Neuronal stem cell (in vitro differentiated cells): ENCODE results near the gene TMEM190.

Source experiments
- DNase-seq: peaks from one replicate; pipeline ENCODE4 v3.0.0-alpha.2; 2013; ENCODE audit warnings: low spot score
- H2AFZ ChIP-seq: one replicate; pipeline ENCODE4 v1.6.1; 2013; ENCODE audit warnings: mild to moderate bottlenecking, low read length, inconsistent platforms
- H2AK5ac ChIP-seq: 2 replicates; pipeline ENCODE4 v1.6.1; 2013; ENCODE audit warnings: low read depth, mild to moderate bottlenecking, inconsistent platforms, low read length, moderate library complexity, mixed read lengths
- H2BK120ac ChIP-seq: 2 replicates; pipeline ENCODE4 v1.6.1; 2013; ENCODE audit warnings: low read depth, mild to moderate bottlenecking, inconsistent platforms, low read length, moderate library complexity, mixed read lengths
- H2BK12ac ChIP-seq: one replicate; pipeline ENCODE4 v1.6.1; 2013; ENCODE audit warnings: low read length, inconsistent platforms
- H2BK15ac ChIP-seq: 2 replicates; pipeline ENCODE4 v1.6.1; 2013; ENCODE audit warnings: mild to moderate bottlenecking, low read length, inconsistent platforms, mixed read lengths
- H2BK5ac ChIP-seq: one replicate; pipeline ENCODE4 v1.6.1; 2013; ENCODE audit warnings: inconsistent platforms, mild to moderate bottlenecking, low read length, moderate library complexity
- H3K14ac ChIP-seq: one replicate; pipeline ENCODE4 v1.6.1; 2013; ENCODE audit warnings: low read length, inconsistent platforms
- H3K18ac ChIP-seq: 2 replicates; pipeline ENCODE4 v1.6.1; 2013; ENCODE audit warnings: low read length, inconsistent platforms
- H3K23ac ChIP-seq: 2 replicates; pipeline ENCODE4 v1.6.1; 2013; ENCODE audit warnings: low read depth, mild to moderate bottlenecking, mixed read lengths, low read length, inconsistent platforms; ENCODE audit not compliant: poor library complexity
- H3K27ac ChIP-seq: replicated peaks from 3 replicates; pipeline ENCODE4 v1.5.1; 2013; ENCODE audit warnings: low read length, inconsistent platforms
- H3K27me3 ChIP-seq, 3 experiments: 2 replicates each; pipeline ENCODE4 v1.6.1; 2013; ENCODE audit warnings: low read length in 3 of 3, mild to moderate bottlenecking in 2 of 3, inconsistent platforms in 1 of 3, low read depth in 1 of 3, mixed read lengths in 1 of 3, moderate library complexity in 1 of 3; ENCODE audit not compliant: control insufficient read depth in 3 of 3, insufficient read depth in 3 of 3
- H3K36me3 ChIP-seq, 2 donors: replicated peaks in 1 of 2; 2 replicates each; pipeline ENCODE4 v1.6.1; 2013; ENCODE audit warnings: low read length in 2 of 2; ENCODE audit not compliant: control insufficient read depth in 2 of 2, insufficient read depth in 2 of 2
- H3K4ac ChIP-seq: 2 replicates; pipeline ENCODE4 v1.6.1; 2013; ENCODE audit warnings: inconsistent platforms, mild to moderate bottlenecking, low read length, moderate library complexity
- H3K4me1 ChIP-seq, 2 donors: 1 replicate in 1 of 2; 2 replicates in 1 of 2; pipeline ENCODE4 v1.6.1; 2013; ENCODE audit warnings: low read length in 2 of 2, low read depth in 1 of 2; ENCODE audit not compliant: control insufficient read depth in 2 of 2, insufficient read depth in 1 of 2
- H3K4me2 ChIP-seq: one replicate; pipeline ENCODE4 v1.6.1; 2013; ENCODE audit warnings: mild to moderate bottlenecking, low read length, inconsistent platforms; ENCODE audit not compliant: insufficient read depth, poor library complexity, severe bottlenecking
- H3K4me3 ChIP-seq, 2 donors: 2 replicates each; pipeline ENCODE4 v1.5.1; 2013; ENCODE audit warnings: low read length in 2 of 2, mild to moderate bottlenecking in 2 of 2, inconsistent platforms in 1 of 2, moderate library complexity in 1 of 2
- H3K79me1 ChIP-seq: one replicate; pipeline ENCODE4 v1.6.1; 2013; ENCODE audit warnings: low read depth, mild to moderate bottlenecking, inconsistent platforms, low read length, moderate library complexity
- H3K9ac ChIP-seq: one replicate; pipeline ENCODE4 v1.6.1; 2013; ENCODE audit warnings: mild to moderate bottlenecking, low read depth, low read length, inconsistent platforms; ENCODE audit not compliant: poor library complexity
- H3K9me3 ChIP-seq, 2 donors: replicated peaks in 1 of 2; 2 replicates each; pipeline versions ENCODE3 to v1.6.1; 2013; ENCODE audit warnings: low read length in 2 of 2, mild to moderate bottlenecking in 2 of 2, inconsistent platforms in 1 of 2, low read depth in 1 of 2, mixed read lengths in 1 of 2, moderate library complexity in 1 of 2; ENCODE audit not compliant: control insufficient read depth in 2 of 2, insufficient read depth in 1 of 2
- H4K8ac ChIP-seq: one replicate; pipeline ENCODE4 v1.6.1; 2013; ENCODE audit warnings: low read depth, mild to moderate bottlenecking, inconsistent platforms, low read length, moderate library complexity
- H4K91ac ChIP-seq: one replicate; pipeline ENCODE4 v1.6.1; 2013; ENCODE audit warnings: low read length, low read depth, mild to moderate bottlenecking, inconsistent platforms; ENCODE audit not compliant: poor library complexity
- WGBS, 2 donors: extraction: QIAGEN DNeasy Blood & Tissue Kit; methylation state at CpG; one replicate each; pipeline ENCODE4 v1.1.7; 2013; ENCODE audit warnings: missing lambda C conversion rate in 2 of 2, mixed read lengths in 1 of 2; ENCODE audit not compliant: insufficient read length in 2 of 2, insufficient replicate concordance in 1 of 2; ENCODE audit errors: extremely low coverage in 2 of 2; 5-methylcytosine and 5-hydroxymethylcytosine counted together

Gene TMEM190

DNA sequence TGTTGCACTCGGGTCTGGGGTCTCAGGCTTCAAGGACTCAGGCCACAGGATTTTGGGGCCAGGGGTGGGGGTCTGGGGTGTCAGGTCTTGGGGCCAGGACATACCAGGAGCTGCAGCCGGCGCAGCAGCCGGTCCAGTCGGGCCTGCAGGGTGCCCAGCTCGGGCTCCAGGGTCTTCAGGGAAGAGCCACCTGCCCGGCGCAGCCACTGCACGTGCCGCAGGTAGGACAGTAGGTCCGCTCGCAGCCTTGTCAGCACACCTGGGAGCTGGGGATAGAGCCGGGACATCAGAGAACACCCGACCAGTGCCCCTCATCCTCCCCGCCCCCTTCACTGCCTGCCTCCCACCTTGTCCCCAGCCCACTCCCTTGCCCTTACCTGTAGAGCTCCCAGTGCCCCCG is 8.5 kb upstream of the TMEM190 start:
- no peak overlapping the region for H2BK5ac ChIP-seq
- H2BK120ac ChIP-seq, result no peak overlapping the region
- H3K9me3 ChIP-seq, result no peaks in the 10 kb centered on the region
- no peak overlapping the region for H4K8ac ChIP-seq
- H2AFZ ChIP-seq, result no peak overlapping the region
- H2AK5ac ChIP-seq, result peak overlapping the region; percentile 94
- H3K4me3 ChIP-seq, result no peak overlapping the region
- no peak overlapping the region for H3K4me2 ChIP-seq
- H3K4me1 ChIP-seq, result peaks cover 15 to 19% of the 10 kb centered on the region in 2 donors
- no peaks in the 10 kb centered on the region for H3K36me3 ChIP-seq
- no peak overlapping the region for H3K4ac ChIP-seq
- H3K18ac ChIP-seq, result peak overlapping the region; percentile 51
- H3K27ac ChIP-seq, result no peak overlapping the region
- no peak overlapping the region for H4K91ac ChIP-seq
- H3K79me1 ChIP-seq, result no peaks in the 10 kb centered on the region
- H3K27me3 ChIP-seq, result peaks cover 8 to 35% (median 26%) of the 10 kb centered on the region in 3 experiments
- no peak for DNase-seq
- H3K23ac ChIP-seq, result no peak overlapping the region
- H3K9ac ChIP-seq, result no peak overlapping the region
- peak overlapping the region; percentile 92 for H2BK15ac ChIP-seq
- no CpG with 5 or more reads among the region's 16 CpGs for WGBS, 2 donors
- no peak overlapping the region for H3K14ac ChIP-seq
- no peak overlapping the region for H2BK12ac ChIP-seq

GRCh38 chr19:55368701-55369563 is 7.7 kb upstream of the TMEM190 start:
- H3K27ac ChIP-seq, result no peak overlapping the region
- H3K18ac ChIP-seq, result peak overlapping the region; percentile 35
- H3K14ac ChIP-seq, result no peak overlapping the region
- H3K4me1 ChIP-seq, result peaks cover 16 to 20% of the 10 kb centered on the region in 2 donors
- H4K91ac ChIP-seq, result no peak overlapping the region
- peaks cover 8 to 37% (median 26%) of the 10 kb centered on the region in 3 experiments for H3K27me3 ChIP-seq
- H2BK12ac ChIP-seq, result peak overlapping the region; percentile 41
- peak overlapping the region; percentile 96 for H2BK120ac ChIP-seq
- peak overlapping the region; percentile 94 for H2AK5ac ChIP-seq
- no CpG with 5 or more reads among the region's 54 CpGs for WGBS, 2 donors
- H3K79me1 ChIP-seq, result no peaks in the 10 kb centered on the region
- no peaks in the 10 kb centered on the region for H3K9me3 ChIP-seq
- H2AFZ ChIP-seq, result peak overlapping the region; percentile 78
- no peaks in the 10 kb centered on the region for H3K36me3 ChIP-seq
- peak overlapping the region; percentile 65 for H3K23ac ChIP-seq
- H3K4ac ChIP-seq, result peak overlapping the region; percentile 95
- H3K4me2 ChIP-seq, result peak overlapping the region; percentile 57
- no peak overlapping the region for H4K8ac ChIP-seq
- H3K4me3 ChIP-seq, result peak overlapping the region; percentile 15 to 73
- DNase-seq, result no peak
- peak overlapping the region; percentile 53 for H2BK5ac ChIP-seq
- H2BK15ac ChIP-seq, result peak overlapping the region; percentile 92
- H3K9ac ChIP-seq, result no peak overlapping the region

- Histone ChIP-seq H2BK15ac (peak overlapping the region; percentile 30), H2BK120ac (no peak overlapping the region), H4K91ac (no peak overlapping the region), H3K79me1 (no peaks in the 10 kb centered on the region), H3K14ac (no peak overlapping the region), H2BK5ac (peak overlapping the region; percentile 35), H4K8ac (no peak overlapping the region), H3K18ac (peak overlapping the region; percentile 94), H3K27me3 (peaks cover 8 to 38% (median 26%) of the 10 kb centered on the region in 3 experiments), H3K9me3 (no peaks in the 10 kb centered on the region), H3K9ac (peak overlapping the region; percentile 70), H3K4me3 (peak overlapping the region; percentile 40 to 79), H3K36me3 (no peaks in the 10 kb centered on the region), H2AK5ac (no peak overlapping the region), H3K4ac (no peak overlapping the region), H3K27ac (no peak overlapping the region), H3K4me1 (peaks cover 21 to 28% of the 10 kb centered on the region in 2 donors), H3K4me2 (peak overlapping the region; percentile 83), H3K23ac (peak overlapping the region; percentile 65), H2BK12ac (no peak overlapping the region), H2AFZ (peak overlapping the region; percentile 97)
- WGBS, 2 donors, result no CpG with 5 or more reads among the region's 59 CpGs
- peak; percentile 63 for DNase-seq
Measured at GRCh38 chr19:55369653-55370304, 6.8 kb upstream of the TMEM190 start.
